Fibroblast of lung (primary cell): ENCODE data around the gene PCBP3. TPM values are rescaled to one million over a fixed set of nuclear protein-coding genes. Genes with fewer than 3 reads are reported as not detected.
A peak's percentile ranks its signal among the peaks of the same experiment; 100 is the strongest.

Experiments used
- DNase-seq, 2 donors: peaks; one replicate each; pipeline versions ENCODE4 v3.0.0 to v3.0.0-alpha.2; 2010; ENCODE audit warnings: low read depth in 2 of 2
- H2AFZ ChIP-seq: 2 replicates; pipeline ENCODE4 v1.5.1; 2012; ENCODE audit warnings: low read length, control low read depth, inconsistent platforms
- H3K27ac ChIP-seq: 2 replicates; pipeline ENCODE4 v1.5.1; 2011; ENCODE audit warnings: low read length, control low read depth; ENCODE audit not compliant: insufficient read depth
- H3K27me3 ChIP-seq: 2 replicates; pipeline ENCODE4 v1.5.1; 2011; ENCODE audit warnings: mild to moderate bottlenecking, low read length; ENCODE audit not compliant: control insufficient read depth, insufficient read depth
- H3K36me3 ChIP-seq: 2 replicates; pipeline ENCODE4 v1.5.1; 2011; ENCODE audit warnings: low read length; ENCODE audit not compliant: control insufficient read depth, insufficient read depth
- H3K4me1 ChIP-seq: 2 replicates; pipeline ENCODE4 v1.5.1; 2011; ENCODE audit warnings: low read length; ENCODE audit not compliant: control insufficient read depth, insufficient read depth; ENCODE audit errors: extremely low read depth
- H3K4me2 ChIP-seq: 2 replicates; pipeline ENCODE4 v1.5.1; 2011; ENCODE audit warnings: low read length, control low read depth; ENCODE audit not compliant: insufficient read depth; ENCODE audit errors: extremely low read depth
- H3K4me3 ChIP-seq, 4 experiments: fragments of 200-600 bp in 1 of 4; sonication (generic) in 1 of 4; replicated peaks in 1 of 4; 2 replicates each; pipeline ENCODE4 v1.5.1; 2011 to 2016; ENCODE audit warnings: low read length in 4 of 4, low read depth in 3 of 4, mild to moderate bottlenecking in 3 of 4, control low read depth in 2 of 4, inconsistent platforms in 1 of 4, mixed read lengths in 1 of 4; ENCODE audit not compliant: insufficient read depth in 1 of 4; ENCODE audit errors: control extremely low read depth in 1 of 4
- H3K79me2 ChIP-seq: 2 replicates; pipeline ENCODE4 v1.5.1; 2012; ENCODE audit warnings: mild to moderate bottlenecking, low read length, inconsistent platforms; ENCODE audit not compliant: control insufficient read depth, insufficient read depth
- H3K9ac ChIP-seq: 2 replicates; pipeline ENCODE4 v1.5.1; 2011; ENCODE audit warnings: mild to moderate bottlenecking, low read length, control low read depth; ENCODE audit not compliant: insufficient read depth
- H3K9me3 ChIP-seq: 2 replicates; pipeline ENCODE4 v1.5.1; 2012; ENCODE audit warnings: low read depth, low read length; ENCODE audit not compliant: control insufficient read depth, insufficient read depth
- H4K20me1 ChIP-seq: 2 replicates; pipeline ENCODE4 v1.5.1; 2011; ENCODE audit warnings: low read length; ENCODE audit not compliant: control insufficient read depth, insufficient read depth; ENCODE audit errors: extremely low read depth
- EZH2 ChIP-seq: IDR thresholded peaks from 2 replicates; pipeline ENCODE4 v1.5.1; 2012; ENCODE audit warnings: low read length, control low read depth, mild to moderate bottlenecking; ENCODE audit errors: missing control alignments
- polyA plus RNA-seq, 2 donors: library from polyadenylated mRNA; depleted of rRNA in 1 of 2; stranded (reverse) in 1 of 2; unstranded in 1 of 2; fragments of >200 nt; gene quantifications; 2 replicates each; pipeline ENCODE4 v1.2.1, GENCODE V29; 2011 to 2012; ENCODE audit warnings: missing spikeins in 1 of 2
- total RNA-seq: library from RNA; depleted of rRNA; stranded (reverse); fragments of >200 nt; gene quantifications from 2 replicates; pipeline ENCODE4 v1.2.1, GENCODE V29; 2014
- TF ChIP-seq, protein P1 (sequence below), 2 donors: IDR thresholded peaks in 1 of 2; conservative IDR thresholded peaks in 1 of 2; 1 replicate in 1 of 2; 2 replicates in 1 of 2; pipeline ENCODE4 v1.5.1; 2011 to 2012; ENCODE audit warnings: low read length in 2 of 2, control low read depth in 1 of 2, inconsistent platforms in 1 of 2, low read depth in 1 of 2, mild to moderate bottlenecking in 1 of 2

The PCBP3 gene
- total and polyA plus RNA-seq, 2 donors (not counting 1 experiment from before 2014, with no cell fraction given) = 0.51 to 1.7 TPM

DNA sequence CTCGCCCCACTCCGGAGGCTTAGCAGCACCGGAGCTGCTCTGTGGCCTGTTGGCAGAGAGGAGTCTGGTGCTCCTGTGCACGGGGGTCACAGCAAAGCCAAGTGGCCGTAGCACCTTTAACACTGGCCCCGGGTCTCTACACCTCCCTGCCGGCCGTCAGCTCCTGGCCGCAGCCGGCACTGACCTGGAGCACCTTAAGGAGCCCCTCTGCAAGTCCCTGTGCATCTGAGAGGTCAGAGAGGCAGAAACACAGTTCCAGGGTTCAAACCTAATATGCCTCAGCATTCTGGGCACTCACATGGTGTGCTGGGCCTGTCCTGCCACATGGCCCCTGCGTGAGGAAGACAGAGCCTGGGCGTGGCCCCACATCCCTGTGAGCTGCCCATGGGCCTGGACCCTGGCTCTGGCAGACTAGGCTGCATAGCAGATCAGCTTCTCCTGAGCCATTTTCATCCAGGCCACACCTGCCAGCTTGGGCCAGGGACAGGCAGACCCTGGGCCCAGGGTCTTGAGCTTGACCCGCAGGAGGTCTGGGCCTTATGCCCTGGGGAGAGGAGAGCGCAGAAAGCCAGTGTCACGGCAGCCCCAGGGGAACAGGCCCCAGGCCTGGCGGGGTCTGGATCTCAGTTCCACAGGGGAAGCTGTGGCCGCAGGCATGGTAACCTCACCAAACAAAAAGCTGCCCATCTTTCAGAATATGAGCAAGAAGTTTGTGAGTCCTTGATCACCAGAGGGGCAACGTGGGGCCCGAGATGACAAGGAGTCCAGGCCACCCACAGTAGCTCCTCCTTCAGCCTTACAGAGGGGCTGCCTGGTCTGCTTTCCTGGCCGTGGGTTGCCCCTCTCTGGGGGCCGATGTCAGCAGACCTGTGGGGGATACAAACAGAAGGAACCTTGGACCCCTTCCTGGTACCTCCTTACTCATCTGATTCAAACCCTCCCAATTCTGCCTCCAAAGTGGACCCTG, 192.1 kb downstream of the PCBP3 start:
- Histone ChIP-seq H3K9me3 (no peaks in the 10 kb centered on the region), H3K36me3 (no peaks in the 10 kb centered on the region), H3K4me3 (no peak overlapping the region), H4K20me1 (no peaks in the 10 kb centered on the region), H3K27ac (no peak overlapping the region), H3K79me2 (no peaks in the 10 kb centered on the region), H3K4me1 (no peaks in the 10 kb centered on the region), H3K27me3 (no peaks in the 10 kb centered on the region), H2AFZ (no peak overlapping the region), H3K9ac (no peak overlapping the region), H3K4me2 (no peak overlapping the region)
- TF ChIP-seq EZH2 = no peak
- TF ChIP-seq, protein P1, sequence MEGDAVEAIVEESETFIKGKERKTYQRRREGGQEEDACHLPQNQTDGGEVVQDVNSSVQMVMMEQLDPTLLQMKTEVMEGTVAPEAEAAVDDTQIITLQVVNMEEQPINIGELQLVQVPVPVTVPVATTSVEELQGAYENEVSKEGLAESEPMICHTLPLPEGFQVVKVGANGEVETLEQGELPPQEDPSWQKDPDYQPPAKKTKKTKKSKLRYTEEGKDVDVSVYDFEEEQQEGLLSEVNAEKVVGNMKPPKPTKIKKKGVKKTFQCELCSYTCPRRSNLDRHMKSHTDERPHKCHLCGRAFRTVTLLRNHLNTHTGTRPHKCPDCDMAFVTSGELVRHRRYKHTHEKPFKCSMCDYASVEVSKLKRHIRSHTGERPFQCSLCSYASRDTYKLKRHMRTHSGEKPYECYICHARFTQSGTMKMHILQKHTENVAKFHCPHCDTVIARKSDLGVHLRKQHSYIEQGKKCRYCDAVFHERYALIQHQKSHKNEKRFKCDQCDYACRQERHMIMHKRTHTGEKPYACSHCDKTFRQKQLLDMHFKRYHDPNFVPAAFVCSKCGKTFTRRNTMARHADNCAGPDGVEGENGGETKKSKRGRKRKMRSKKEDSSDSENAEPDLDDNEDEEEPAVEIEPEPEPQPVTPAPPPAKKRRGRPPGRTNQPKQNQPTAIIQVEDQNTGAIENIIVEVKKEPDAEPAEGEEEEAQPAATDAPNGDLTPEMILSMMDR (conservative IDR thresholded peaks at IDR 0.05 in 1 of 2, IDR thresholded peaks at IDR 0.05 in 1 of 2; ENCODE audit: low read depth in 1 of 2, low read length in 2 of 2) = no peak
- DNase-seq = no peak

DNA sequence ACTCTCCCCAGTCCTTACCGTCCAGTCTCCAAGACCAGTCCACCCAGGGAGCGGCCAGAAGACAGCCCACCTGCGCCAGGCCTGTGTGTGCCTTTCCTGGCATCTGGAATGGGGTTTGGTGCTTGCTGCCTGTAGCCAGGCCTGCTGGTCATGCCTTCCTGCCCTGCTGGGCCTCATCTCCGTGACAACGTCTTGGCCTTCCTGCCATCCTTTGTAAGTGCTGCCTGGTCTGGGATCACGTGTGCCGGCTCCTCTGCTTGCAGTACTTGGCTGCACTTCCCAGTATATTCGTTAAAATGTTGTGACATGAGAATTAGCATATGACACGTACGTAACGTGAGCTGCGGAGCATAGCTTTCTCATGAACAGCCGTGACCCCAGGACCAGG, 192.7 kb downstream of the PCBP3 start:
- Histone ChIP-seq H3K4me3 (no peak overlapping the region), H3K36me3 (no peaks in the 10 kb centered on the region), H3K9ac (no peak overlapping the region), H2AFZ (no peak overlapping the region), H4K20me1 (no peaks in the 10 kb centered on the region), H3K27me3 (no peaks in the 10 kb centered on the region), H3K79me2 (no peaks in the 10 kb centered on the region), H3K27ac (no peak overlapping the region), H3K4me2 (no peak overlapping the region), H3K4me1 (no peaks in the 10 kb centered on the region), H3K9me3 (no peaks in the 10 kb centered on the region)
- DNase-seq = peak; percentile 33 to 93
- TF ChIP-seq EZH2 = no peak
- TF ChIP-seq, protein P1 (conservative IDR thresholded peaks at IDR 0.05 in 1 of 2, IDR thresholded peaks at IDR 0.05 in 1 of 2; ENCODE audit: low read depth in 1 of 2, low read length in 2 of 2) = no peak

DNA sequence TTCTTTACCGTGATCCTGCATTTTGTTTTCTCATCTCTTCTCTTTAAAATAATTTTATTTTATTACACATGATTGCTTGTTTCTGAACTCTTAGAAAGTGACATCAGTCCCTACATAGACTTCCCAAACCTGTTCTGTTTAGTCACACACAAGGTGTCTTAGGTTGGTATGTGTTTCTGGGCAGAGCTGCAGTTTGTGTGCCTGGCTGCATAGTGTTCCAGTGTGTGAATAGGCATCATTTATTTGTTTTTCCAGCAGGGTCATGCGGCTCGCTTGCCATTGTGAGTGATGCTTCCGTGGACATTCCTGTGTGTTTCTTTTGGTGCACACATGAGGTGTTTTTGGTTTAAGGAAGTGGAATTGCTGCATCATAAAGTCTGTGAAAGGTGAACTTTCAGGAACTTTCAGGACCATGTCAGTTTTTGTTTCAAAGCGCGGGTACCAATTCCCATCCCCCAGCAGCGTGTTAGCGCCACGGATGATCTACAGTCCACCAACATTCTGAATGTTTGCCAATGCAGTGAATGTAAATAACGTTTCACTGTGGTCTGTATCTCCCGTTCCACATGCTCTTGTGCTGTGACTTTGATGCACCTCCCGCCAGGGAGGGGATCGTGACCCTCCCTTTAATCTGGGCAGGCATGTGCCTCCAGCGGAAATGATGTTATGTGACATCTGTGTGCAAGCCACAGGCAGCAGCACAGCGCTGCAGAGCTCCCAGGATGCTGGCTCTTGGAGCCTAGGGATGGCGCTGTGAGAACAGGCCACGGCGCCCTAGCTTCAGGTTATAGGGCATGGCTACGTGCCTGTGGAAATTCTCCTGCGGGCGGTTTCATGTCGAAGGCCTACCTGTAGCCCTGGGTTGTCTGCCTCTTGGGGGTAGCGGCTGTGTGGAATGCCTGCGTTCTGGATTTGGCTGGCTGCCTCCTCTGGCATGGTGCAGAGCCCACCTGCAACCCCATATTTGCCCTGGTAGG, 193.5 kb downstream of the PCBP3 start:
- no peak overlapping the region for H3K4me2 ChIP-seq
- H4K20me1 ChIP-seq = no peaks in the 10 kb centered on the region
- no peak for TF ChIP-seq EZH2
- TF ChIP-seq, protein P1 (conservative IDR thresholded peaks at IDR 0.05 in 1 of 2, IDR thresholded peaks at IDR 0.05 in 1 of 2; ENCODE audit: low read depth in 1 of 2, low read length in 2 of 2) = no peak
- H3K9me3 ChIP-seq = no peaks in the 10 kb centered on the region
- H3K27me3 ChIP-seq = no peaks in the 10 kb centered on the region
- no peaks in the 10 kb centered on the region for H3K4me1 ChIP-seq
- peak in 1 of 2 donors; percentile 23 for DNase-seq
- no peak overlapping the region for H2AFZ ChIP-seq
- H3K9ac ChIP-seq = no peak overlapping the region
- no peaks in the 10 kb centered on the region for H3K79me2 ChIP-seq
- no peak overlapping the region for H3K27ac ChIP-seq
- H3K4me3 ChIP-seq = no peak overlapping the region
- no peaks in the 10 kb centered on the region for H3K36me3 ChIP-seq
